ENCODE measurements around the gene BAG2. TPM values are rescaled to one million over a fixed set of nuclear protein-coding genes. Genes with fewer than 3 reads are reported as not detected.

The BAG2 gene
- total RNA-seq, 1 experiment from 2014 or later: 14.0 TPM

- no peak overlapping the region for H3K27ac ChIP-seq (ENCODE audit: low read length)
- DNase-seq (ENCODE audit: low read depth, low spot score) (no peak), ATAC-seq (no peak)
- no TSS peak for BruUV-seq (replicated peaks)
- TF ChIP-seq CTCF (IDR thresholded peaks at IDR 0.05) (no peak), POLR2AphosphoS5 (IDR thresholded peaks at IDR 0.05; ENCODE audit: low read depth, low read length) (no peak), TCF7L2 (IDR thresholded peaks at IDR 0.05; ENCODE audit: low read depth, low read length) (no peak), SIN3A (IDR thresholded peaks at IDR 0.05; ENCODE audit: borderline replicate concordance, insufficient read depth, low read depth, low read length) (no peak)
- TF ChIP-seq, protein P1, sequence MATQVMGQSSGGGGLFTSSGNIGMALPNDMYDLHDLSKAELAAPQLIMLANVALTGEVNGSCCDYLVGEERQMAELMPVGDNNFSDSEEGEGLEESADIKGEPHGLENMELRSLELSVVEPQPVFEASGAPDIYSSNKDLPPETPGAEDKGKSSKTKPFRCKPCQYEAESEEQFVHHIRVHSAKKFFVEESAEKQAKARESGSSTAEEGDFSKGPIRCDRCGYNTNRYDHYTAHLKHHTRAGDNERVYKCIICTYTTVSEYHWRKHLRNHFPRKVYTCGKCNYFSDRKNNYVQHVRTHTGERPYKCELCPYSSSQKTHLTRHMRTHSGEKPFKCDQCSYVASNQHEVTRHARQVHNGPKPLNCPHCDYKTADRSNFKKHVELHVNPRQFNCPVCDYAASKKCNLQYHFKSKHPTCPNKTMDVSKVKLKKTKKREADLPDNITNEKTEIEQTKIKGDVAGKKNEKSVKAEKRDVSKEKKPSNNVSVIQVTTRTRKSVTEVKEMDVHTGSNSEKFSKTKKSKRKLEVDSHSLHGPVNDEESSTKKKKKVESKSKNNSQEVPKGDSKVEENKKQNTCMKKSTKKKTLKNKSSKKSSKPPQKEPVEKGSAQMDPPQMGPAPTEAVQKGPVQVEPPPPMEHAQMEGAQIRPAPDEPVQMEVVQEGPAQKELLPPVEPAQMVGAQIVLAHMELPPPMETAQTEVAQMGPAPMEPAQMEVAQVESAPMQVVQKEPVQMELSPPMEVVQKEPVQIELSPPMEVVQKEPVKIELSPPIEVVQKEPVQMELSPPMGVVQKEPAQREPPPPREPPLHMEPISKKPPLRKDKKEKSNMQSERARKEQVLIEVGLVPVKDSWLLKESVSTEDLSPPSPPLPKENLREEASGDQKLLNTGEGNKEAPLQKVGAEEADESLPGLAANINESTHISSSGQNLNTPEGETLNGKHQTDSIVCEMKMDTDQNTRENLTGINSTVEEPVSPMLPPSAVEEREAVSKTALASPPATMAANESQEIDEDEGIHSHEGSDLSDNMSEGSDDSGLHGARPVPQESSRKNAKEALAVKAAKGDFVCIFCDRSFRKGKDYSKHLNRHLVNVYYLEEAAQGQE (IDR thresholded peaks at IDR 0.05; ENCODE audit: insufficient read depth in 1 of 2, low read depth in 2 of 2, low read length in 1 of 2): no peak
- H3K4me3 ChIP-seq (ENCODE audit: low read depth in 2 of 2, low read length in 2 of 2): no peak overlapping the region
- CTCF ChIA-PET: no interaction called here
- no peaks in the 10 kb centered on the region for H3K36me3 ChIP-seq (ENCODE audit: control insufficient read depth, insufficient read depth, low read length)
- no peaks in the 10 kb centered on the region for H3K27me3 ChIP-seq (ENCODE audit: control insufficient read depth, insufficient read depth, low read length)
- intact Hi-C loops (cut with micrococcal nuclease; ENCODE audit: unreplicated experiment) (no loop called here), in situ Hi-C loops (cut with HindIII; ENCODE audit: low pct_unique_long_range_greater_than_20kb, low sequenced_read_pairs) (no loop called here)
- no peaks in the 10 kb centered on the region for H3K9me3 ChIP-seq (ENCODE audit: control insufficient read depth, insufficient read depth, low read depth, low read length)
- POLR2A ChIA-PET: no interaction called here
- H3K4me1 ChIP-seq (ENCODE audit: control insufficient read depth, insufficient read depth, low read length): no peaks in the 10 kb centered on the region
These were observed 37.2 kb upstream of the BAG2 start for GRCh38 chr6:57134954-57135353.

GRCh38 chr6:57135885-57136284 is 36.2 kb upstream of the BAG2 start:
- in situ Hi-C loops (cut with HindIII; ENCODE audit: low pct_unique_long_range_greater_than_20kb, low sequenced_read_pairs): no loop called here
- no peaks in the 10 kb centered on the region for H3K36me3 ChIP-seq (ENCODE audit: control insufficient read depth, insufficient read depth, low read length)
- BruUV-seq (replicated peaks): no TSS peak
- CTCF ChIA-PET: no interaction called here
- intact Hi-C loops (cut with micrococcal nuclease; ENCODE audit: unreplicated experiment): no loop called here
- H3K27ac ChIP-seq (ENCODE audit: low read length): no peak overlapping the region
- POLR2A ChIA-PET: no interaction called here
- H3K9me3 ChIP-seq (ENCODE audit: control insufficient read depth, insufficient read depth, low read depth, low read length): no peaks in the 10 kb centered on the region
- no peak overlapping the region for H3K4me3 ChIP-seq (ENCODE audit: low read depth in 2 of 2, low read length in 2 of 2)
- H3K4me1 ChIP-seq (ENCODE audit: control insufficient read depth, insufficient read depth, low read length): no peaks in the 10 kb centered on the region
- TF ChIP-seq SIN3A (IDR thresholded peaks at IDR 0.05; ENCODE audit: borderline replicate concordance, insufficient read depth, low read depth, low read length) (no peak), TCF7L2 (IDR thresholded peaks at IDR 0.05; ENCODE audit: low read depth, low read length) (no peak)
- ATAC-seq (no peak), DNase-seq (ENCODE audit: low read depth, low spot score) (no peak)
- no peaks in the 10 kb centered on the region for H3K27me3 ChIP-seq (ENCODE audit: control insufficient read depth, insufficient read depth, low read length)

GRCh38 chr6:57137350-57137749 is 34.8 kb upstream of the BAG2 start:
- DNase-seq (ENCODE audit: low read depth, low spot score) (no peak), ATAC-seq (no peak)
- ChIA-PET CTCF (no interaction called here), POLR2A (interaction anchor here (0.7 kb wide), 1 partner anchor 114 kb away, joined by 3 read pairs; no protein-coding TSS in a partner anchor)
- Histone ChIP-seq H3K36me3 (ENCODE audit: control insufficient read depth, insufficient read depth, low read length) (no peaks in the 10 kb centered on the region; the same call in 1 of the 2 replicates), H3K9me3 (ENCODE audit: control insufficient read depth, insufficient read depth, low read depth, low read length) (no peaks in the 10 kb centered on the region), H3K4me3 (ENCODE audit: low read depth in 2 of 2, low read length in 2 of 2) (no peak overlapping the region), H3K4me1 (ENCODE audit: control insufficient read depth, insufficient read depth, low read length) (no peaks in the 10 kb centered on the region), H3K27ac (ENCODE audit: low read length) (no peak overlapping the region), H3K27me3 (ENCODE audit: control insufficient read depth, insufficient read depth, low read length) (no peaks in the 10 kb centered on the region)
- no TSS peak for BruUV-seq (replicated peaks)
- TF ChIP-seq, protein P1 (IDR thresholded peaks at IDR 0.05; ENCODE audit: insufficient read depth in 1 of 2, low read depth in 2 of 2, low read length in 1 of 2): no peak
- TF ChIP-seq POLR2AphosphoS5 (IDR thresholded peaks at IDR 0.05; ENCODE audit: low read depth, low read length): no peak
- TF ChIP-seq TCF7L2 (IDR thresholded peaks at IDR 0.05; ENCODE audit: low read depth, low read length): no peak
- TF ChIP-seq SIN3A (IDR thresholded peaks at IDR 0.05; ENCODE audit: borderline replicate concordance, insufficient read depth, low read depth, low read length): no peak
- no peak for TF ChIP-seq CTCF (IDR thresholded peaks at IDR 0.05)
- intact Hi-C loops (cut with micrococcal nuclease; ENCODE audit: unreplicated experiment) (no loop called here), in situ Hi-C loops (cut with HindIII; ENCODE audit: low pct_unique_long_range_greater_than_20kb, low sequenced_read_pairs) (no loop called here)
